CD4-positive, alpha-beta T cell (primary cell): Measurements from ENCODE around the gene CSRP1. TPM values are rescaled to one million over a fixed set of nuclear protein-coding genes. Genes with fewer than 3 reads are reported as not detected.
"Not testable (repeated sequence)": the region's sequence is repeated elsewhere in the genome, so short reads cannot be mapped to it uniquely, and the experiment has no call there.

Experiments used
- ATAC-seq: fragments of 200-7000 bp; cut with Tn5 transposase; one replicate; pipeline ENCODE4 v1.10.0; 2022; ENCODE audit warnings: mild to moderate bottlenecking; ENCODE audit not compliant: poor library complexity
- CTCF ChIA-PET: fragments of 350-600 bp; sonication (Branson Sonifier 250); formaldehyde crosslinking; loops from one replicate; lab custom pipeline; 2021; ENCODE audit warnings: antibody characterized with exemption, inconsistent platforms; lab: Charles Lee
- POLR2A ChIA-PET: fragments of 350-600 bp; sonication (Branson Sonifier 250); formaldehyde crosslinking; loops from one replicate; lab custom pipeline; 2021; ENCODE audit warnings: antibody characterized with exemption, inconsistent platforms; lab: Charles Lee
- DNase-seq, 14 experiments: peaks; one replicate each; pipeline ENCODE4 v3.0.0-alpha.2; 2013 to 2020; ENCODE audit warnings: mixed read lengths in 2 of 14
- H3K27ac ChIP-seq, 2 donors: one replicate each; pipeline versions ENCODE4 v1.5.1 to v1.7.0; 2013; ENCODE audit warnings: low read length in 2 of 2, low read depth in 1 of 2, mild to moderate bottlenecking in 1 of 2
- H3K27me3 ChIP-seq, 2 experiments: 1 replicate in 1 of 2; 2 replicates in 1 of 2; pipeline versions ENCODE4 v1.6.1 to v1.7.0; 2013; ENCODE audit warnings: low read length in 2 of 2, control low read depth in 1 of 2, mild to moderate bottlenecking in 1 of 2, moderate library complexity in 1 of 2; ENCODE audit not compliant: insufficient read depth in 2 of 2, control insufficient read depth in 1 of 2
- H3K36me3 ChIP-seq: one replicate; pipeline ENCODE4 v1.6.1; 2013; ENCODE audit warnings: low read length, control low read depth; ENCODE audit not compliant: insufficient read depth
- H3K4me1 ChIP-seq: one replicate; pipeline ENCODE4 v1.6.1; 2013; ENCODE audit warnings: low read length, control low read depth; ENCODE audit not compliant: insufficient read depth
- H3K4me3 ChIP-seq: one replicate; pipeline ENCODE4 v1.5.1; 2013; ENCODE audit warnings: mild to moderate bottlenecking, low read length, moderate library complexity
- H3K9me3 ChIP-seq, 2 experiments: 1 replicate in 1 of 2; 2 replicates in 1 of 2; pipeline versions ENCODE4 v1.6.1 to v1.7.0; 2013; ENCODE audit warnings: low read length in 2 of 2, mild to moderate bottlenecking in 2 of 2, control low read depth in 1 of 2, moderate library complexity in 1 of 2; ENCODE audit not compliant: control insufficient read depth in 1 of 2, insufficient read depth in 1 of 2
- H3K27ac Mint-ChIP-seq: one replicate; pipeline ENCODE4 v1.8.0; 2020; ENCODE audit warnings: mixed read lengths
- H3K27me3 Mint-ChIP-seq: one replicate; pipeline ENCODE4 v1.8.0; 2021; ENCODE audit warnings: mixed read lengths
- H3K36me3 Mint-ChIP-seq: one replicate; pipeline ENCODE4 v1.8.0; 2021; ENCODE audit warnings: low read depth, mixed read lengths
- H3K4me1 Mint-ChIP-seq: one replicate; pipeline ENCODE4 v1.8.0; 2021; ENCODE audit warnings: low read depth, mixed read lengths
- H3K4me3 Mint-ChIP-seq: one replicate; pipeline ENCODE4 v1.8.0; 2020; ENCODE audit warnings: mild to moderate bottlenecking, mixed read lengths
- H3K9me3 Mint-ChIP-seq: one replicate; pipeline ENCODE4 v1.8.0; 2020; ENCODE audit warnings: mixed read lengths
- CTCF ChIP-seq: fragments of 200-600 bp; IDR thresholded peaks from one replicate; pipeline ENCODE4 v1.8.0; 2022; ENCODE audit warnings: antibody characterized with exemption, mild to moderate bottlenecking
- intact Hi-C, 2 experiments: fragments of 100-400 bp; cut with DNase I in 1 of 2; cut with micrococcal nuclease in 1 of 2; formaldehyde crosslinking; loops; one replicate each; pipeline versions ENCODE4 v1.15.1 to v1.9.0; 2023 to 2025; cut with DNase I, micrococcal nuclease
- total RNA-seq, 174 experiments: library from RNA in 2 of 174; stranded (reverse) in 2 of 174; gene quantifications; one replicate each; pipeline ENCODE4 v1.2.3 and lab custom pipeline; 2021 to 2026

The CSRP1 gene
- total RNA-seq, 2 experiments from 2014 or later: 34.8 to 39.9 TPM

- Histone ChIP-seq H3K9me3 (no peaks in the 10 kb centered on the region), H3K4me3 (no peak overlapping the region), H3K4me1 (no peaks in the 10 kb centered on the region), H3K27ac (no peak overlapping the region), H3K27me3 (no peaks in the 10 kb centered on the region), H3K36me3 (no peaks in the 10 kb centered on the region)
- Mint-ChIP-seq H3K27ac (no peak overlapping the region), H3K4me1 (no peaks in the 10 kb centered on the region), H3K9me3 (no peaks in the 10 kb centered on the region), H3K27me3 (no peaks in the 10 kb centered on the region), H3K4me3 (no peak overlapping the region), H3K36me3 (no peaks in the 10 kb centered on the region)
- peak in 2 of 14 experiments; percentile 53 to 72 for DNase-seq
- ChIA-PET POLR2A (no interaction called here), CTCF (no interaction called here)
- intact Hi-C loops: no loop called here
- TF ChIP-seq CTCF: no peak
- ATAC-seq: no peak
Measured at GRCh38 chr1:201551877-201552731, 45.2 kb upstream of the CSRP1 start.

GRCh38 chr1:201551096-201551495 is 44.2 kb upstream of the CSRP1 start:
- no peak for ATAC-seq
- Histone ChIP-seq H3K9me3 (no peaks in the 10 kb centered on the region), H3K36me3 (no peaks in the 10 kb centered on the region), H3K27ac (no peak overlapping the region), H3K27me3 (peaks cover 0 to 2% of the 10 kb centered on the region in 2 experiments), H3K4me3 (no peak overlapping the region), H3K4me1 (no peaks in the 10 kb centered on the region)
- no peaks in the 10 kb centered on the region for H3K36me3 Mint-ChIP-seq
- ChIA-PET POLR2A (no interaction called here), CTCF (interaction anchor here (1.5 kb wide), 1 partner anchor 38 kb away, joined by 4 read pairs; no protein-coding TSS in a partner anchor)
- intact Hi-C loops: no loop called here
- DNase-seq: no peak
- TF ChIP-seq CTCF: no peak
- H3K9me3 Mint-ChIP-seq: no peaks in the 10 kb centered on the region
- H3K4me1 Mint-ChIP-seq: no peaks in the 10 kb centered on the region
- no peak overlapping the region for H3K4me3 Mint-ChIP-seq
- peaks cover 3% of the 10 kb centered on the region for H3K27me3 Mint-ChIP-seq
- H3K27ac Mint-ChIP-seq: no peak overlapping the region

GRCh38 chr1:201549522-201549921 is 42.6 kb upstream of the CSRP1 start:
- ATAC-seq, DNase-seq, H3K4me1 Mint-ChIP-seq, H3K27me3 ChIP-seq, H3K4me3 Mint-ChIP-seq, H3K27ac ChIP-seq, H3K4me1 ChIP-seq, intact Hi-C loops, H3K36me3 ChIP-seq, H3K27me3 Mint-ChIP-seq, H3K4me3 ChIP-seq, H3K27ac Mint-ChIP-seq, H3K36me3 Mint-ChIP-seq, H3K9me3 Mint-ChIP-seq, H3K9me3 ChIP-seq, POLR2A ChIA-PET: not testable (repeated sequence)
- CTCF ChIA-PET: interaction anchor here (0.9 kb wide), 1 partner anchor 10 kb away, joined by 4 read pairs; no protein-coding TSS in a partner anchor
